Heart left ventricle (tissue), 13 donors: ENCODE measurements around the gene ZNF664.

Source experiments
- CTCF ChIP-seq, 12 donors: fragments of 200-600 bp; sonication (generic) in 4 of 12; IDR thresholded peaks; one replicate each; pipeline versions ENCODE4 v1.5.0 to v1.8.0; 2018 to 2022; ENCODE audit warnings: antibody characterized with exemption in 12 of 12, mild to moderate bottlenecking in 5 of 12
- POLR2A ChIP-seq, 2 donors: fragments of 450-650 bp; IDR thresholded peaks; one replicate each; pipeline ENCODE4 v1.6.1; 2017; ENCODE audit warnings: antibody characterized with exemption in 2 of 2, mild to moderate bottlenecking in 2 of 2, moderate library complexity in 2 of 2
- donor health status: ischemic (EF 13 %, LVEDD 7.1; RV severe dilation, severe dysfunction).
- donor health status: DM: no; HTN: yes; CAD: no.
- donor health status: DM: no; HTN: no; CAD: no.
- donor health status: ischemic (EF 25% LVEDD 6.9; RV normal size, moderate dysfunction).
- donor health status: ischemic (EF 25% LVEDD 5.7; RV mildly dilated, moderate dysfunction).
- donor health status: ischemic (EF 35%, LVEDD 5.7; RV mildly dilated, moderate dysfunction).
- donor health status: nonischemic (EF 11% LVEDD 7.7; RV severe dilation, severe dysfunction).
- donor health status: DM: yes; HTN: yes; CAD: no.
- donor health status: PGD.
- donor health status: ischemic (EF 29% LVEDD 5.4; RV normal size, mild dysfunction).
- donor health status: nonischemic (EF 23%, LVEDD 6.1; RV moderate dilation, normal function).

- TF ChIP-seq CTCF (IDR thresholded peaks at IDR 0.05), result no peak
- no peak for TF ChIP-seq POLR2A (IDR thresholded peaks at IDR 0.05)
Observed at GRCh38 chr12:124040737-124041136, 67.7 kb downstream of the ZNF664 start.
